Smooth muscle cell (in vitro differentiated cells): ENCODE results near the gene OR8B3. TPM values are rescaled to one million over a fixed set of nuclear protein-coding genes. Genes with fewer than 3 reads are reported as not detected.

Experiments
- polyA plus RNA-seq: library from polyadenylated mRNA; unstranded; fragments of >200 nt; fragmentation: Nextera tagmentation; extraction: Ambion mirVana; gene quantifications from 2 replicates; pipeline ENCODE4 v1.2.1, GENCODE V29; 2016
- total RNA-seq: library from RNA; depleted of rRNA; stranded (reverse); fragments of >200 nt; gene quantifications from 2 replicates; pipeline ENCODE4 v1.2.3, GENCODE V29; 2014

The OR8B3 gene
- total and polyA plus RNA-seq, 2 experiments from 2014 or later: not detected

Other genes with a start within 250 kb of the OR8B3 start
- gene OR10D3, start 215.7 kb downstream of the OR8B3 start, total RNA-seq: not detected in 2 replicates
- gene OR10D3, start 215.7 kb downstream of the OR8B3 start, polyA plus RNA-seq: not detected in 2 replicates
- gene OR8G1, start 157.9 kb downstream of the OR8B3 start, total RNA-seq: not detected in 2 replicates
- gene OR8G1, start 157.9 kb downstream of the OR8B3 start, polyA plus RNA-seq: not detected in 2 replicates
- gene OR8G5, start 142.6 kb downstream of the OR8B3 start, total RNA-seq: not detected in 2 replicates
- not detected in 2 replicates for gene OR8G5, start 142.6 kb downstream of the OR8B3 start, polyA plus RNA-seq
- gene OR8D1, start 85.1 kb downstream of the OR8B3 start, total RNA-seq: not detected in 2 replicates
- not detected in 2 replicates for gene OR8D1, start 85.1 kb downstream of the OR8B3 start, polyA plus RNA-seq
- not detected in 2 replicates for gene OR8D2, start 78.8 kb downstream of the OR8B3 start, total RNA-seq
- gene OR8D2, start 78.8 kb downstream of the OR8B3 start, polyA plus RNA-seq: not detected in 2 replicates
- gene OR8B2, start 14.5 kb downstream of the OR8B3 start, total RNA-seq: not detected in 2 replicates
- not detected in 2 replicates for gene OR8B2, start 14.5 kb downstream of the OR8B3 start, polyA plus RNA-seq
- gene OR8B4, start 25.8 kb upstream of the OR8B3 start, total RNA-seq: not detected in 2 replicates
- gene OR8B4, start 25.8 kb upstream of the OR8B3 start, polyA plus RNA-seq: not detected in 2 replicates
- gene OR8B8, start 46.7 kb upstream of the OR8B3 start, total RNA-seq: 0.04 TPM in 1 of 2 replicates, not detected in the other
- not detected in 2 replicates for gene OR8B8, start 46.7 kb upstream of the OR8B3 start, polyA plus RNA-seq
- not detected in 2 replicates for gene OR8B12, start 144.6 kb upstream of the OR8B3 start, total RNA-seq
- gene OR8B12, start 144.6 kb upstream of the OR8B3 start, polyA plus RNA-seq: not detected in 2 replicates
- gene OR8A1, start 171.0 kb upstream of the OR8B3 start, total RNA-seq: not detected in 2 replicates
- gene OR8A1, start 171.0 kb upstream of the OR8B3 start, polyA plus RNA-seq: not detected in 2 replicates
- not detected in 2 replicates for gene PANX3, start 212.4 kb upstream of the OR8B3 start, total RNA-seq
- gene PANX3, start 212.4 kb upstream of the OR8B3 start, polyA plus RNA-seq: not detected in 2 replicates
- 23.4 and 30.6 TPM in 2 replicates for gene TBRG1, start 223.8 kb upstream of the OR8B3 start, total RNA-seq
- 28.5 and 28.9 TPM in 2 replicates for gene TBRG1, start 223.8 kb upstream of the OR8B3 start, polyA plus RNA-seq